ENCODE results near the gene SPATA21.

SPATA21 gene

GRCh38 chr1:16434007-16434406 lies 3.2 kb downstream of the SPATA21 start:
- no peak overlapping the region for H3K27ac ChIP-seq
- H3K36me3 ChIP-seq (ENCODE audit: insufficient read depth, low read length): no peaks in the 10 kb centered on the region
- DNase-seq (ENCODE audit: low read depth, low spot score): no peak
- H3K9ac ChIP-seq (ENCODE audit: insufficient read length): no peak overlapping the region
- H3K9me3 ChIP-seq (ENCODE audit: low read depth, low read length): no peaks in the 10 kb centered on the region
- H3K4me3 ChIP-seq: no peak overlapping the region
- TF ChIP-seq FOXP2 (optimal IDR thresholded peaks at IDR 0.05; ENCODE audit: control extremely low read depth, extremely low read length, insufficient read depth) (no peak), EZH2 (IDR thresholded peaks at IDR 0.05) (no peak)

- H3K9ac ChIP-seq (ENCODE audit: insufficient read length): no peak overlapping the region
- no peak for TF ChIP-seq POLR2AphosphoS5 (IDR thresholded peaks at IDR 0.05; ENCODE audit: borderline replicate concordance, low read depth, low read length)
- TF ChIP-seq EZH2 (IDR thresholded peaks at IDR 0.05): no peak
- H3K9me3 ChIP-seq (ENCODE audit: low read depth, low read length): no peaks in the 10 kb centered on the region
- H3K36me3 ChIP-seq (ENCODE audit: insufficient read depth, low read length): no peaks in the 10 kb centered on the region
- no peak overlapping the region for H3K4me3 ChIP-seq
- H3K27ac ChIP-seq: no peak overlapping the region
- no peak for DNase-seq (ENCODE audit: low read depth, low spot score)
These were observed 4.2 kb downstream of the SPATA21 start for GRCh38 chr1:16433030-16433429.

- H3K27ac ChIP-seq: no peak overlapping the region
- H3K9ac ChIP-seq (ENCODE audit: insufficient read length): no peak overlapping the region
- no peak for TF ChIP-seq POLR2AphosphoS5 (IDR thresholded peaks at IDR 0.05; ENCODE audit: borderline replicate concordance, low read depth, low read length)
- no peak for TF ChIP-seq FOXP2 (optimal IDR thresholded peaks at IDR 0.05; ENCODE audit: control extremely low read depth, extremely low read length, insufficient read depth)
- no peak for TF ChIP-seq EZH2 (IDR thresholded peaks at IDR 0.05)
- no peak for DNase-seq (ENCODE audit: low read depth, low spot score)
- H3K9me3 ChIP-seq (ENCODE audit: low read depth, low read length): no peaks in the 10 kb centered on the region
- H3K4me3 ChIP-seq: no peak overlapping the region
- no peaks in the 10 kb centered on the region for H3K36me3 ChIP-seq (ENCODE audit: insufficient read depth, low read length)
These were observed 6.6 kb downstream of the SPATA21 start for GRCh38 chr1:16430606-16431005.

DNA sequence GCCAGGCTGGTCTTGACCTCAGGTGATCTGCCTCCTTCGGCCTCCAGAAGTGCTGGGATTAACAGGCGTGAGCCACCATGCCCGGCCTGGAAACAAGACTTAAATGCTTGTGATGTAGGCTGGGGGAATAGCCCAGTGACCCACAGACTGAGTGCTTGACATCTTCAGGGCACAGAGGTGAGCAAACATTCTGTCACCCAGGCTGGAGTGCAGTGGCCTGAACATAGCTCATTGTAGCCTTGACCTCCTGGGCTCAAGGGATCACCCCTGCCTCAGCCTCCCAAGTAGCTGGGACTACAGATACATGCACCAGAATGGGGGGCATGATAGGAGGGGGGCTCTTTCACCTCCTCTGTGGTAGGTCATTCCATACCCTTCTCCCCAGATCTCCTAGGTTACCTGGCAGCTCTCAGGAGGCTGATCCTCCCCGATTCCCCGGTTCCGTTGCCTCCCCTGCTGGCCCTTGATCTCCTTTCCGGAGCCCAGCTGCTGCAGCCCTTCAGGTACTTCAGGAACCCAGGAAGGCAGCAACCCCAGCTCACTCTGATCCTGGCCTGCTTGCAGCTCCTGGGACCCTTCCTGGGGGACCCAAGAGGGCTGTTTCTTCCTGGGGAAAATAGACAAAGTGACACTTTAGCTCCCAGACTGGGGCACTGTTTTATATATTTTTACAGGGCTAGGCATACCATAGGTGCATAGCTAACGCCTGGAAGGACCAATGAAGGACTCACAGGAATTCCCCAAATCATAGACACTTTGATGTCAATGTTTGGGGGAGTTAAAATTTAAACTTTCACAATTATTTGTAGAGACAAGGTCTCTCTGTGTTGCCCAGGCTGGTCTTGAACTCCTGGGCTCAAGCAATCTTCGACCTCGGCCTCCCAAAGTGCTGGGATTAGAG lies 11.8 kb downstream of the SPATA21 start:
- DNase-seq (ENCODE audit: low read depth, low spot score): no peak
- TF ChIP-seq POLR2AphosphoS5 (IDR thresholded peaks at IDR 0.05; ENCODE audit: borderline replicate concordance, low read depth, low read length) (no peak), EZH2 (IDR thresholded peaks at IDR 0.05) (no peak), FOXP2 (optimal IDR thresholded peaks at IDR 0.05; ENCODE audit: control extremely low read depth, extremely low read length, insufficient read depth) (no peak)
- no peak overlapping the region for H3K27ac ChIP-seq
- H3K9me3 ChIP-seq (ENCODE audit: low read depth, low read length): no peaks in the 10 kb centered on the region
- no peak overlapping the region for H3K4me3 ChIP-seq
- H3K36me3 ChIP-seq (ENCODE audit: insufficient read depth, low read length): no peaks in the 10 kb centered on the region
- H3K9ac ChIP-seq (ENCODE audit: insufficient read length): no peak overlapping the region

DNA sequence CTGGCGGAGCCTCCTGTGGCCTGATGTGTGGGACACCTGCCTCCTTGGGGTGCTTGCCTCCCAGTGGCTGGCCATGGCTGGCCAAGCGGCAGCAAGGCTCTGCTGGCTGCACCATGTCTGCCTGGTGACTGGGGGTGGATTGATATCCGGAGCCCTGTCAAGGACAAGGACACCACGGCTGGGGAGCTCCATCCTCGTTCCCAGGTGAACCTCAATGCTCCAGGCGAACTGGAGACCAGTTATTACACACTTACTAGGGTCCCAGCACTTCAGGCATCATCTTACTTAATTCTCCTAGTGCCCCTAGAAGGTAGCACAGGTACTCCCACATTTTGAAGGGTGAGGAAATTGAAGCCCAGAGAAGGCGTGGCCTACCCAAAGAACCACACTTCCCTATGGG lies 15.2 kb downstream of the SPATA21 start:
- Histone ChIP-seq H3K4me3 (no peak overlapping the region), H3K9ac (ENCODE audit: insufficient read length) (no peak overlapping the region), H3K27ac (no peak overlapping the region), H3K36me3 (ENCODE audit: insufficient read depth, low read length) (no peaks in the 10 kb centered on the region), H3K9me3 (ENCODE audit: low read depth, low read length) (no peaks in the 10 kb centered on the region)
- no peak for DNase-seq (ENCODE audit: low read depth, low spot score)
- TF ChIP-seq POLR2AphosphoS5 (IDR thresholded peaks at IDR 0.05; ENCODE audit: borderline replicate concordance, low read depth, low read length) (no peak), EZH2 (IDR thresholded peaks at IDR 0.05) (no peak), FOXP2 (optimal IDR thresholded peaks at IDR 0.05; ENCODE audit: control extremely low read depth, extremely low read length, insufficient read depth) (no peak)

GRCh38 chr1:16421201-16421600 lies 16.0 kb downstream of the SPATA21 start:
- Histone ChIP-seq H3K9ac (ENCODE audit: insufficient read length) (no peak overlapping the region), H3K9me3 (ENCODE audit: low read depth, low read length) (no peaks in the 10 kb centered on the region)
- no peak for TF ChIP-seq FOXP2 (optimal IDR thresholded peaks at IDR 0.05; ENCODE audit: control extremely low read depth, extremely low read length, insufficient read depth)
- TF ChIP-seq POLR2AphosphoS5 (IDR thresholded peaks at IDR 0.05; ENCODE audit: borderline replicate concordance, low read depth, low read length): no peak
- no peak for TF ChIP-seq EZH2 (IDR thresholded peaks at IDR 0.05)

GRCh38 chr1:16420424-16421118 lies 16.7 kb downstream of the SPATA21 start:
- Histone ChIP-seq H3K4me3 (no peak overlapping the region), H3K27ac (no peak overlapping the region), H3K9ac (ENCODE audit: insufficient read length) (no peak overlapping the region), H3K36me3 (ENCODE audit: insufficient read depth, low read length) (no peaks in the 10 kb centered on the region), H3K9me3 (ENCODE audit: low read depth, low read length) (no peaks in the 10 kb centered on the region)
- no peak for DNase-seq (ENCODE audit: low read depth, low spot score)
- TF ChIP-seq POLR2AphosphoS5 (IDR thresholded peaks at IDR 0.05; ENCODE audit: borderline replicate concordance, low read depth, low read length) (no peak), EZH2 (IDR thresholded peaks at IDR 0.05) (no peak), FOXP2 (optimal IDR thresholded peaks at IDR 0.05; ENCODE audit: control extremely low read depth, extremely low read length, insufficient read depth) (no peak)

More at GRCh38 chr1:16421201-16421600, 16.0 kb downstream of the SPATA21 start:
- Histone ChIP-seq H3K4me3 (no peak overlapping the region), H3K27ac (no peak overlapping the region), H3K36me3 (ENCODE audit: insufficient read depth, low read length) (no peaks in the 10 kb centered on the region)
- DNase-seq (ENCODE audit: low read depth, low spot score): no peak

DNA sequence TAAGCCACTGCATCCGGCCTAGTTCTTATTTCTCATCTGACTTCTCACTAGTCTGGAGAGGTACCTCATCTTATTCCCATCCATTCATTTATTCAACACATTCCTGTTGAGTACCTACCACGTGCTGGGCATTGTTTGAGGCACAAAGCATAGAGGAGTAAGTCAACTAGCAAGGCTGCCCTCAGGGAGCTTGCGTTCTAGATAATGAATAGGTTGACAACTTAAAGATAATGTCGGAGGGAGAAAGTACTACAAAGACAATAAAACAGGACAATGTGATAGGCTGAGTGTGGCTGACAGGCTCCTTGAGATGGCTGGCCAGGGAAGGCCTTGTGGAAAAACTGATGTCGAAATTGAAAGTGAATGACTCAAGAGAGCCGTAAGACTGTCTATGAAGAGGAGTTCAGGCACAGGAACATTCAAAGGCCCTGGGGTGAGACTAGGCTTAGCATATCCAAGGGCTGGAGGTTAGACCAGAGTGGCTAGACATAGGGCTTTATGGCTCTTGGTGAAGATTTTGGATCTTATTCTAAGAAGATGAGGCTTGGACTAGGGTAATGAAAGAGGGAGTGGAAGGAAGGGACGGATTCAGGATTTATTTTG lies 18.3 kb downstream of the SPATA21 start:
- TF ChIP-seq EZH2 (IDR thresholded peaks at IDR 0.05): no peak
- no peak for TF ChIP-seq FOXP2 (optimal IDR thresholded peaks at IDR 0.05; ENCODE audit: control extremely low read depth, extremely low read length, insufficient read depth)
- TF ChIP-seq POLR2AphosphoS5 (IDR thresholded peaks at IDR 0.05; ENCODE audit: borderline replicate concordance, low read depth, low read length): no peak
- Histone ChIP-seq H3K9me3 (ENCODE audit: low read depth, low read length) (no peaks in the 10 kb centered on the region), H3K27ac (no peak overlapping the region), H3K4me3 (no peak overlapping the region), H3K9ac (ENCODE audit: insufficient read length) (no peak overlapping the region), H3K36me3 (ENCODE audit: insufficient read depth, low read length) (no peaks in the 10 kb centered on the region)
- DNase-seq (ENCODE audit: low read depth, low spot score): no peak
